Spleen (tissue), 11 donors: ENCODE results near the gene WLS. TPM values are rescaled to one million over a fixed set of nuclear protein-coding genes. Genes with fewer than 3 reads are reported as not detected.
"Not testable (repeated sequence)": the region's sequence is repeated elsewhere in the genome, so short reads cannot be mapped to it uniquely, and the experiment has no call there.

Experiments
- DNase-seq: peaks from one replicate; pipeline ENCODE4 v3.0.0-alpha.2; 2020
- H3K27ac ChIP-seq, 8 donors: fragments of 200-600 bp; sonication (generic) in 7 of 8; 1 replicate in 4 of 8; 2 replicates in 4 of 8; pipeline versions ENCODE4 v1.5.0 to v1.8.0; 2016 to 2021; ENCODE audit warnings: inconsistent platforms in 4 of 8, mild to moderate bottlenecking in 4 of 8, moderate library complexity in 1 of 8
- H3K27me3 ChIP-seq, 7 donors: fragments of 200-600 bp; sonication (generic) in 6 of 7; replicated peaks in 1 of 7; 1 replicate in 4 of 7; 2 replicates in 3 of 7; pipeline versions ENCODE4 v1.5.0 to v1.8.0; 2016 to 2021; ENCODE audit warnings: inconsistent platforms in 3 of 7, mild to moderate bottlenecking in 1 of 7
- H3K36me3 ChIP-seq, 6 donors: fragments of 200-600 bp; sonication (generic) in 5 of 6; 1 replicate in 4 of 6; 2 replicates in 2 of 6; pipeline versions ENCODE4 v1.5.0 to v1.8.0; 2016 to 2021; ENCODE audit warnings: inconsistent platforms in 2 of 6
- H3K4me1 ChIP-seq, 6 donors: fragments of 200-600 bp; sonication (generic) in 5 of 6; 1 replicate in 3 of 6; 2 replicates in 3 of 6; pipeline versions ENCODE4 v1.5.0 to v1.8.0; 2016 to 2021; ENCODE audit warnings: inconsistent platforms in 3 of 6
- H3K4me3 ChIP-seq, 8 donors: fragments of 200-600 bp; sonication (generic) in 7 of 8; 1 replicate in 4 of 8; 2 replicates in 4 of 8; pipeline versions ENCODE4 v1.5.0 to v1.8.0; 2016 to 2021; ENCODE audit warnings: inconsistent platforms in 4 of 8, mild to moderate bottlenecking in 4 of 8, moderate library complexity in 2 of 8
- H3K9me3 ChIP-seq, 8 donors: fragments of 200-600 bp; sonication (generic) in 7 of 8; 1 replicate in 4 of 8; 2 replicates in 4 of 8; pipeline versions ENCODE4 v1.5.0 to v1.8.0; 2016 to 2021; ENCODE audit warnings: inconsistent platforms in 4 of 8
- POLR2A ChIP-seq, 3 donors: fragments of 450-650 bp; IDR thresholded peaks; one replicate each; pipeline ENCODE4 v1.5.1; 2017; ENCODE audit warnings: antibody characterized with exemption in 3 of 3, mild to moderate bottlenecking in 1 of 3
- POLR2AphosphoS5 ChIP-seq, 3 donors: sonication (generic); formaldehyde crosslinking; IDR thresholded peaks; one replicate each; pipeline ENCODE4 v1.5.1; 2017; ENCODE audit warnings: antibody characterized with exemption in 3 of 3
- WGBS, 5 donors: extraction: QIAGEN DNeasy Blood & Tissue Kit in 3 of 5; methylation state at CpG; one replicate each; pipeline versions ENCODE4 v1.1.5 to v1.1.7; 2013 to 2018; 5-methylcytosine and 5-hydroxymethylcytosine counted together
- intact Hi-C: fragments of 100-400 bp; cut with DNase I; formaldehyde crosslinking; loops from one replicate; pipeline ENCODE4 v1.15.0; 2023; ENCODE audit warnings: low total_unique reads
- polyA plus RNA-seq, 3 donors: library from polyadenylated mRNA; stranded (reverse); fragments of 200-250 nt; gene quantifications; one replicate each; pipeline ENCODE4 v1.2.1, GENCODE V29; 2013
- total RNA-seq, 7 donors: library from RNA; depleted of rRNA in 3 of 7; stranded (reverse); fragments of >200 nt in 3 of 7; fragmentation: NEBNext Ultra II Directional in 4 of 7; extraction: Animal tissue kit (Norgen Biotek cat#: 25700) in 4 of 7; gene quantifications; one replicate each; pipeline versions ENCODE4 v1.1.0 to v1.2.1, GENCODE V29; 2016 to 2021
- TF ChIP-seq, protein P1 (sequence below), 11 experiments: fragments of 200-600 bp in 7 of 11; fragments of 450-650 bp in 4 of 11; sonication (generic) in 4 of 11; IDR thresholded peaks in 8 of 11; conservative IDR thresholded peaks in 3 of 11; 1 replicate in 7 of 11; 2 replicates in 4 of 11; pipeline versions ENCODE4 v1.4.0 to v1.8.0; 2016 to 2021; ENCODE audit warnings: antibody characterized with exemption in 11 of 11, inconsistent platforms in 4 of 11, mild to moderate bottlenecking in 1 of 11
- donor health status: healthy with polysubstance abuse.
- donor health status: DM: no; HTN: no; CAD: no; lungs with moderate emphysema.
- donor health status: DM: no; HTN: no; CAD: no.
- donor health status: Bipolar disorder and iron deficiency.
- donor health status: healthy.
- donor health status: DM: no; HTN: no; CAD: no.
- donor health status: DM: yes; HTN: yes; CAD: no.

WLS gene
- total and polyA plus RNA-seq, 10 donors = 5.6 to 67.2 (median 53.2) TPM

DNA sequence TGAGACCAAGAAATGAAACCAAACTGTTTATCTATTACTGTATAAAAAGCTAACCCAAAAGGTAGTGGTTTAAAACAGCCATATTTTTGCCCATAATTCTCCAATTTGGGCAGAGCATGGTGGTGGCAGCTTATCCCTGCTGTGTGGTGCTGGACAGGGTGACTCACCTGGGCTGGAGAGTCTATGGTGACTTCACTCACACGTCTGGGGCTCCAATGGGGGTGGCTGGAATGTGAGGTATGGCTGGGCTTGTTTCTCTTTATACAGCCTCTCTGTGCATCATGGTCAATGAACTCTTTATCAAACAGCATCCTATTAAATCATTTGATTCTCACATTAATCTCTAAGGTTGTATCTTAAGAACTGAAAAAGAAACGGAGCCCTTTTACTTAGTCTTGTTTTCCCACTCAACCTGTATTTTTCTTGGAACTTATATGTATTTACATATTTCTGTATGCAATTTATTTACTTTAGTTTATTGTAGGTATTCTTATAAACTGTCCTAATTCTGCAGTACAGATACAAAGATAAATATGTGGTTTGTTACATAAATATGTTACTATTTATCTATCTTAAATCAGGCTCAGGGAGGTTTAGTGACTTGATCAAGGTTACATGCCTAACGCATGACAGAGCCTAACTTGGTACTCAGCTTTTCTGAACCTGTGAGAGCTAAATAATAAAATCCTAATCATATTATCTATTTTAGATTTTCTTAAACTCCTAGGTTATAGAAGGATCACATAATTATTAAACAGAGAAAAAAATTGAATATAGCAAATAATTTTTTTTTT is 37.5 kb upstream of the WLS start:
- Histone ChIP-seq H3K4me1 (peaks cover 0 to 11% (median 0%) of the 10 kb centered on the region in 6 donors), H3K36me3 (no peaks in the 10 kb centered on the region), H3K4me3 (no peak overlapping the region), H3K27me3 (no peaks in the 10 kb centered on the region), H3K27ac (peak overlapping the region in 3 of 8 donors; percentile 27 to 64 (median 51)), H3K9me3 (no peaks in the 10 kb centered on the region)
- WGBS, 5 donors = 74 to 88% (median 83%) methylated on average over 3 of the region's 3 CpGs
- TF ChIP-seq, protein P1, sequence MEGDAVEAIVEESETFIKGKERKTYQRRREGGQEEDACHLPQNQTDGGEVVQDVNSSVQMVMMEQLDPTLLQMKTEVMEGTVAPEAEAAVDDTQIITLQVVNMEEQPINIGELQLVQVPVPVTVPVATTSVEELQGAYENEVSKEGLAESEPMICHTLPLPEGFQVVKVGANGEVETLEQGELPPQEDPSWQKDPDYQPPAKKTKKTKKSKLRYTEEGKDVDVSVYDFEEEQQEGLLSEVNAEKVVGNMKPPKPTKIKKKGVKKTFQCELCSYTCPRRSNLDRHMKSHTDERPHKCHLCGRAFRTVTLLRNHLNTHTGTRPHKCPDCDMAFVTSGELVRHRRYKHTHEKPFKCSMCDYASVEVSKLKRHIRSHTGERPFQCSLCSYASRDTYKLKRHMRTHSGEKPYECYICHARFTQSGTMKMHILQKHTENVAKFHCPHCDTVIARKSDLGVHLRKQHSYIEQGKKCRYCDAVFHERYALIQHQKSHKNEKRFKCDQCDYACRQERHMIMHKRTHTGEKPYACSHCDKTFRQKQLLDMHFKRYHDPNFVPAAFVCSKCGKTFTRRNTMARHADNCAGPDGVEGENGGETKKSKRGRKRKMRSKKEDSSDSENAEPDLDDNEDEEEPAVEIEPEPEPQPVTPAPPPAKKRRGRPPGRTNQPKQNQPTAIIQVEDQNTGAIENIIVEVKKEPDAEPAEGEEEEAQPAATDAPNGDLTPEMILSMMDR (IDR thresholded peaks at IDR 0.05 in 8 of 11, conservative IDR thresholded peaks at IDR 0.05 in 3 of 11) = no peak
- intact Hi-C loops = no loop called here
- no peak for DNase-seq

DNA sequence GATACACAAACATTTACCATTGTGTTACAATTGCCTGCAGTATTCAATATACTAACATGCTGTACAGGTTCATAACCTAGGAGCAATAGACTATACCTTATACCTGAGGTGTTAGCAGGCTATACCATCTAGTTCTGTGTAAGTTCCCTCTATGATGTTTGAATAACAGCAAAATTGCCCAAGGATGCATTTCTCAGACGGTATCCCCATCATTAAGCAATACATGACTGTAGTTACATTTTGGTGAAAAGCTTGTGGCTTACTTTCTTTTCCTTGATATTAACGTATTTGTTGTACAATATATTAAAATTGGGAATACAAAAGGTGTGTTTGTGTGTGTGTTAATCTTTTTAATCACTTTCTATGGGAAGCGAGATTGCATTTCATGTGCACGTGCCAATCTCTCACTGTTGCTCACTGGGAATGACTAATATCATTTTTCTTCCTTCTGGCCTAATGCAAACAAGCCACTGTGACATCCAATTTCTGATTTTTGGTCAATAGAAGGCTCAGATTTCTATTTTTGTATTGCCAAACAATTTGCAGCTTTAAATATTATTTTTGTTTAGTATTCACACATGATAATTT is 36.7 kb upstream of the WLS start:
- Histone ChIP-seq H3K4me3 (no peak overlapping the region), H3K9me3 (no peaks in the 10 kb centered on the region), H3K27me3 (no peaks in the 10 kb centered on the region), H3K4me1 (peaks cover 0 to 11% (median 0%) of the 10 kb centered on the region in 6 donors), H3K27ac (peak overlapping the region in 3 of 8 donors; percentile 26 to 64 (median 27)), H3K36me3 (no peaks in the 10 kb centered on the region)
- no peak for DNase-seq
- TF ChIP-seq POLR2AphosphoS5 (IDR thresholded peaks at IDR 0.05) = no peak
- TF ChIP-seq, protein P1 (IDR thresholded peaks at IDR 0.05 in 8 of 11, conservative IDR thresholded peaks at IDR 0.05 in 3 of 11) = no peak
- TF ChIP-seq POLR2A (IDR thresholded peaks at IDR 0.05) = no peak
- intact Hi-C loops = no loop called here
- 49 to 82% (median 56%) methylated on average over 4 of the region's 4 CpGs for WGBS, 5 donors

GRCh38 chr1:68256824-68257223 is 24.5 kb upstream of the WLS start:
- H3K27ac ChIP-seq = peak overlapping the region in 1 of 8 donors; percentile 70
- H3K9me3 ChIP-seq, H3K36me3 ChIP-seq, DNase-seq, H3K4me3 ChIP-seq, intact Hi-C loops, H3K27me3 ChIP-seq, H3K4me1 ChIP-seq: not testable (repeated sequence)
- WGBS, 5 donors = 84 to 96% (median 89%) methylated on average over 5 of the region's 5 CpGs

DNA sequence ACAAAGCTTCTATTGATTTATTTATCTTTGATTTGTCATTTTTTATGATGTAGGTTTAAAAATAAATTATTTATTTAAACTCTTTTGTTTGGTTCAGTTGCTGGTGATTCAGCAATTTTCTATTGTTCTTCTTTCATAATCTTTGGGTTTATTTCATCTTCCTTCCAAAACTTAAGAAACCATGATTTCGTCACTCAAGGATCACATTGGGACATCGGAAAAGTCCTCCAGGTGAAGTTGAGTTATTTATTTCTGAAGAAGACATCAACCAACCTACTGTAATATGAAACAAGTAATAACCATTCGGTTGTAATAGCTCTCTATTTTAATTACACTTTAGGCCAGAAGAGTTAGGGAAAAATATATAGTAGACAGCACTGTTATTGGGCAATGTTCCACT is 23.0 kb upstream of the WLS start:
- no peaks in the 10 kb centered on the region for H3K4me1 ChIP-seq
- H3K9me3 ChIP-seq = peaks cover 0 to 9% (median 4%) of the 10 kb centered on the region in 8 donors
- intact Hi-C loops = no loop called here
- no peak overlapping the region for H3K4me3 ChIP-seq
- peak overlapping the region in 3 of 8 donors; percentile 37 to 70 (median 46) for H3K27ac ChIP-seq
- 44 to 83% (median 69%) methylated on average over 3 of the region's 3 CpGs for WGBS, 5 donors
- no peaks in the 10 kb centered on the region for H3K27me3 ChIP-seq
- no peak for DNase-seq
- TF ChIP-seq, protein P1 (IDR thresholded peaks at IDR 0.05 in 8 of 11, conservative IDR thresholded peaks at IDR 0.05 in 3 of 11) = no peak
- TF ChIP-seq POLR2A (IDR thresholded peaks at IDR 0.05) (no peak), POLR2AphosphoS5 (IDR thresholded peaks at IDR 0.05) (no peak)
- no peaks in the 10 kb centered on the region for H3K36me3 ChIP-seq
